Mesenchymal stem cell (in vitro differentiated cells and primary cell): ENCODE measurements around the gene CCDC51.
A peak's percentile ranks its signal among the peaks of the same experiment; 100 is the strongest.

Experiments used
- DNase-seq: peaks from one replicate; pipeline ENCODE4 v3.0.0-alpha.2; 2013
- H2AFZ ChIP-seq: one replicate; pipeline ENCODE4 v1.6.1; 2013; ENCODE audit warnings: low read depth, mild to moderate bottlenecking, control low read depth, inconsistent platforms, low read length, moderate library complexity
- H2AK5ac ChIP-seq: 2 replicates; pipeline ENCODE4 v1.6.1; 2013; ENCODE audit warnings: low read length, moderate library complexity, mild to moderate bottlenecking, inconsistent platforms; ENCODE audit not compliant: severe bottlenecking
- H2BK120ac ChIP-seq: one replicate; pipeline ENCODE4 v1.6.1; 2013; ENCODE audit warnings: low read depth, mild to moderate bottlenecking, inconsistent platforms, low read length, moderate library complexity
- H2BK12ac ChIP-seq, 2 experiments: one replicate each; pipeline ENCODE4 v1.6.1; 2013; ENCODE audit warnings: inconsistent platforms in 2 of 2, low read length in 2 of 2, mild to moderate bottlenecking in 2 of 2, moderate library complexity in 2 of 2, control low read depth in 1 of 2
- H2BK15ac ChIP-seq: one replicate; pipeline ENCODE4 v1.6.1; 2013; ENCODE audit warnings: mild to moderate bottlenecking, low read depth, inconsistent platforms; ENCODE audit not compliant: poor library complexity, severe bottlenecking
- H2BK5ac ChIP-seq: 2 replicates; pipeline ENCODE4 v1.6.1; 2013; ENCODE audit warnings: low read depth, mild to moderate bottlenecking, low read length, control low read depth, inconsistent platforms; ENCODE audit not compliant: poor library complexity, severe bottlenecking
- H3K14ac ChIP-seq, 2 experiments: one replicate each; pipeline ENCODE4 v1.6.1; 2013; ENCODE audit warnings: inconsistent platforms in 2 of 2, low read length in 2 of 2, control low read depth in 1 of 2, mild to moderate bottlenecking in 1 of 2, moderate library complexity in 1 of 2
- H3K18ac ChIP-seq, 2 experiments: one replicate each; pipeline ENCODE4 v1.6.1; 2013; ENCODE audit warnings: inconsistent platforms in 2 of 2, low read length in 2 of 2, control low read depth in 1 of 2, low read depth in 1 of 2, mild to moderate bottlenecking in 1 of 2
- H3K23ac ChIP-seq, 2 experiments: one replicate each; pipeline ENCODE4 v1.6.1; 2013; ENCODE audit warnings: inconsistent platforms in 2 of 2, low read length in 2 of 2, mild to moderate bottlenecking in 2 of 2, moderate library complexity in 2 of 2, control low read depth in 1 of 2
- H3K27ac ChIP-seq: 2 replicates; pipeline ENCODE4 v1.5.1; 2013; ENCODE audit warnings: mild to moderate bottlenecking, moderate library complexity, low read length, control low read depth, inconsistent platforms; ENCODE audit not compliant: poor library complexity, severe bottlenecking
- H3K27me3 ChIP-seq, 2 experiments: 2 replicates each; pipeline versions ENCODE4 v1.6.1 to v1.7.0; 2013; ENCODE audit warnings: low read length in 2 of 2, mild to moderate bottlenecking in 2 of 2, moderate library complexity in 2 of 2, control low read depth in 1 of 2, inconsistent platforms in 1 of 2; ENCODE audit not compliant: control insufficient read depth in 1 of 2, insufficient read depth in 1 of 2
- H3K36me3 ChIP-seq, 2 experiments: 2 replicates each; pipeline versions ENCODE4 v1.6.1 to v1.7.0; 2013; ENCODE audit warnings: low read length in 2 of 2, control low read depth in 1 of 2, inconsistent platforms in 1 of 2, low read depth in 1 of 2, mild to moderate bottlenecking in 1 of 2; ENCODE audit not compliant: insufficient read depth in 2 of 2, control insufficient read depth in 1 of 2
- H3K4ac ChIP-seq, 2 experiments: one replicate each; pipeline ENCODE4 v1.6.1; 2013; ENCODE audit warnings: inconsistent platforms in 2 of 2, low read length in 2 of 2, mild to moderate bottlenecking in 2 of 2, moderate library complexity in 2 of 2, control low read depth in 1 of 2, low read depth in 1 of 2
- H3K4me1 ChIP-seq: 2 replicates; pipeline ENCODE4 v1.6.1; 2013; ENCODE audit warnings: low read depth, low read length, control low read depth; ENCODE audit not compliant: control insufficient read depth, insufficient read depth
- H3K4me2 ChIP-seq: 2 replicates; pipeline ENCODE4 v1.6.1; 2013; ENCODE audit warnings: low read length, mild to moderate bottlenecking, inconsistent platforms; ENCODE audit not compliant: poor library complexity, severe bottlenecking
- H3K4me3 ChIP-seq, 2 experiments: 2 replicates each; pipeline versions ENCODE4 v1.5.1 to v1.7.0; 2013; ENCODE audit warnings: low read length in 2 of 2, mild to moderate bottlenecking in 2 of 2, control low read depth in 1 of 2, low read depth in 1 of 2; ENCODE audit not compliant: insufficient read depth in 1 of 2
- H3K79me1 ChIP-seq: replicated peaks from 2 replicates; pipeline ENCODE4 v1.6.1; 2013; ENCODE audit warnings: mild to moderate bottlenecking, control low read depth, low read length, inconsistent platforms; ENCODE audit not compliant: poor library complexity, severe bottlenecking
- H3K9ac ChIP-seq: 2 replicates; pipeline ENCODE4 v1.7.0; 2013; ENCODE audit warnings: mild to moderate bottlenecking, low read length, moderate library complexity
- H3K9me3 ChIP-seq: 2 replicates; pipeline ENCODE4 v1.7.0; 2013; ENCODE audit warnings: mild to moderate bottlenecking, low read length; ENCODE audit not compliant: control insufficient read depth
- H4K8ac ChIP-seq: one replicate; pipeline ENCODE4 v1.6.1; 2013; ENCODE audit warnings: inconsistent platforms, mild to moderate bottlenecking, low read length, moderate library complexity
- H4K91ac ChIP-seq: one replicate; pipeline ENCODE4 v1.6.1; 2013; ENCODE audit warnings: mild to moderate bottlenecking, low read length, inconsistent platforms
- WGBS: methylation state at CpG from one replicate; pipeline ENCODE4 v1.1.7; 2013; ENCODE audit warnings: mixed read lengths; 5-methylcytosine and 5-hydroxymethylcytosine counted together

CCDC51 gene

DNA sequence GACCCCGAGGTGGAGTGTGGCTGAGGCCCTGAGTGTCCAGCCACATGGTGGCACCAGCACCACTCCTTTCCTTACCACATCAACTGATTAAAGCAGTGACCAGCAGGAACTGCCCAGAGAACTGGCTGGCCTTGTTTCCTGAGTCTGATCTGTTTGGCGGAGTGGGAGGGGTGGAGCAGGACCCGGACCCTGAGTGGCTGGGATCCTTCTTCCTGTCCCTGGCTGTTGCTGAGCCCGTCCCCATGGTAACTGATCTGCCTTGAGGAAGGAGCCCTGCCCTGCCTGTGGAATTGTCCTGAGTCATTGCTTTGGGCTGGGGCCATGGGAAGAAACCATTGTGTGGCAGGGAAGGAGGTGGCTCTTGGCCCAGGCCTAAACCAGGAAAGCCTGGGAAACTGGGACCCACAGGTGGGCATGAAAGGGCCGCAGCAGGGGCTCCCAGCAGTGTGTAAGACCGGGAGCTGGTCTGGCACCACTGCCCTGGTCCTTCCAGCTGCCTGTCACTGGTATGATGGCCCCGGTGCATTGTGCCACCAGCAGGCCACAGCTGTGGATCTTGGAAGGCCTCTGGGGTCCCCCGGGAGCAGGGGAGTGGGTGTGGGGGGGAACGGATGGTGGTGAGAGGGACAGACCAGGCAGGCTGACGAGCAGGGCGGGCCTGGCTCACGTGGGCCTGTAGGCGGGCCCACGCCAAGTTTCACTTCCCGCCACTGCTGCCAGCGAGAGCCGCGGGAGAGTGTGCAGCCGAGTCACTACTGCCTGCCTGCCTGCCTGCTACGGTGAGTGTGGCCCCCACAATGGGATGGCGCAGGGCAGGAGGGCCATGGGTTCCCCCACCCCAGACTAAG is 25.8 kb upstream of the CCDC51 start:
- peak overlapping the region; percentile 95 for H2BK120ac ChIP-seq
- peak overlapping the region; percentile 91 for H3K27ac ChIP-seq
- H3K79me1 ChIP-seq, result peaks cover 13% of the 10 kb centered on the region
- peak overlapping the region in 1 of 2 experiments; percentile 90 for H3K14ac ChIP-seq
- H3K4me1 ChIP-seq, result peaks cover 27% of the 10 kb centered on the region
- peak overlapping the region; percentile 94 for H3K9ac ChIP-seq
- peak overlapping the region; percentile 92 to 97 for H3K4ac ChIP-seq
- H3K9me3 ChIP-seq, result no peaks in the 10 kb centered on the region
- peak overlapping the region; percentile 99 for H4K91ac ChIP-seq
- no peak overlapping the region for H3K23ac ChIP-seq
- no peak overlapping the region for H2BK5ac ChIP-seq
- peak overlapping the region; percentile 80 for H2BK15ac ChIP-seq
- peak overlapping the region in 1 of 2 experiments; percentile 88 for H3K4me3 ChIP-seq
- peak overlapping the region; percentile 89 for H2AK5ac ChIP-seq
- H3K4me2 ChIP-seq, result no peak overlapping the region
- peak overlapping the region; percentile 55 to 92 for H2BK12ac ChIP-seq
- WGBS, result 63% methylated on average over 19 of the region's 21 CpGs
- H2AFZ ChIP-seq, result no peak overlapping the region
- H3K36me3 ChIP-seq, result peaks cover 64 to 69% of the 10 kb centered on the region in 2 experiments
- peak; percentile 100 for DNase-seq
- H4K8ac ChIP-seq, result peak overlapping the region; percentile 98
- peak overlapping the region; percentile 60 to 96 for H3K18ac ChIP-seq
- no peaks in the 10 kb centered on the region for H3K27me3 ChIP-seq

DNA sequence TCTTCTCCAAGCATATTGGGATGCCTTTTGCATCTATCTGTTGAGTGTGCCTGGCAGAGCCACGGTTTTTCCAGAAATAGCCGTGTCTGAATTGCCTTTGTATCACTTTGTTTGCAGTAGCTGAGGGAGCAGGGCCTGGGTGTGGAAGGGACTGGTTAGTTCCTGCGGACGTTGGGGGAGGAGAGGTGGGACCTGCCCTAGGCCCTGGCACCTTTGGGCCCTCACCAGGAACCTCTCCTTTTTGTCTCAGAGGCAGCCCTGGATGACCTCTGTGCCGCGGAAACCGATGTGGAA is 25.3 kb upstream of the CCDC51 start:
- H3K4ac ChIP-seq, result peak overlapping the region in 1 of 2 experiments; percentile 13
- no peak overlapping the region for H3K4me2 ChIP-seq
- H2BK12ac ChIP-seq, result no peak overlapping the region
- H3K79me1 ChIP-seq, result peaks cover 13% of the 10 kb centered on the region
- H3K4me3 ChIP-seq, result no peak overlapping the region
- H3K9ac ChIP-seq, result peak overlapping the region; percentile 94
- H2BK5ac ChIP-seq, result no peak overlapping the region
- H3K27ac ChIP-seq, result peak overlapping the region; percentile 27
- H3K4me1 ChIP-seq, result peaks cover 24% of the 10 kb centered on the region
- no peak overlapping the region for H2BK15ac ChIP-seq
- H3K36me3 ChIP-seq, result peaks cover 66 to 68% of the 10 kb centered on the region in 2 experiments
- H2AFZ ChIP-seq, result no peak overlapping the region
- H4K91ac ChIP-seq, result peak overlapping the region; percentile 21
- WGBS, result 66% methylated on average over 4 of the region's 7 CpGs
- H4K8ac ChIP-seq, result no peak overlapping the region
- H2AK5ac ChIP-seq, result peak overlapping the region; percentile 6
- no peak overlapping the region for H2BK120ac ChIP-seq
- no peaks in the 10 kb centered on the region for H3K9me3 ChIP-seq
- no peak overlapping the region for H3K23ac ChIP-seq
- no peak for DNase-seq
- no peak overlapping the region for H3K14ac ChIP-seq
- H3K27me3 ChIP-seq, result no peaks in the 10 kb centered on the region
- peak overlapping the region in 1 of 2 experiments; percentile 9 for H3K18ac ChIP-seq

DNA sequence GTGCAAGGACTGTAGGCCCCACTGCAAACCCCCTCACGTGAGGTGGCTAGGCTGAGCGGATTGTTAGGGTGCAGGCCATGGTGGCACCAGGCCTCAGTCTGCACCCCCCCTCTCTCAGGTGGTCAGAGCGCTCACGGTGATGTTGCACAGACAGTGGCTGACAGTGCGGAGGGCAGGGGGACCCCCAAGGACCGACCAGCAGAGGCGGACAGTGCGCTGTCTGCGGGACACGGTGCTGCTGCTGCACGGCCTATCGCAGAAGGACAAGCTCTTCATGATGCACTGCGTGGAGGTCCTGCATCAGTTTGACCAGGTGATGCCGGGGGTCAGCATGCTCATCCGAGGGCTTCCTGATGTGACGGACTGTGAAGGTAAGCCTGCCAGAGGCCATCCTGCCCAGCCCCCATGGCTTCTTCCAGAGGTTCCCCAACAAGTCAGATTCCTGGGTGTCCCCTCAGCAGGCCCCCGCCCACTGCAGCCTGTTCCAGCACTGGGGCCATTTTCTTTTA is 24.8 kb upstream of the CCDC51 start:
- peak overlapping the region; percentile 54 for H4K91ac ChIP-seq
- H2BK12ac ChIP-seq, result no peak overlapping the region
- H2BK15ac ChIP-seq, result no peak overlapping the region
- no peak overlapping the region for H3K4me2 ChIP-seq
- H3K4ac ChIP-seq, result no peak overlapping the region
- peaks cover 22% of the 10 kb centered on the region for H3K4me1 ChIP-seq
- peaks cover 13% of the 10 kb centered on the region for H3K79me1 ChIP-seq
- no peak for DNase-seq
- H3K23ac ChIP-seq, result no peak overlapping the region
- no peak overlapping the region for H3K14ac ChIP-seq
- H3K18ac ChIP-seq, result peak overlapping the region in 1 of 2 experiments; percentile 9
- WGBS, result 94% methylated on average over 17 of the region's 17 CpGs
- no peak overlapping the region for H3K4me3 ChIP-seq
- no peaks in the 10 kb centered on the region for H3K9me3 ChIP-seq
- peaks cover 66 to 68% of the 10 kb centered on the region in 2 experiments for H3K36me3 ChIP-seq
- no peak overlapping the region for H3K27ac ChIP-seq
- H3K9ac ChIP-seq, result peak overlapping the region; percentile 94
- no peaks in the 10 kb centered on the region for H3K27me3 ChIP-seq
- H4K8ac ChIP-seq, result peak overlapping the region; percentile 62
- no peak overlapping the region for H2AK5ac ChIP-seq
- H2BK5ac ChIP-seq, result no peak overlapping the region
- H2BK120ac ChIP-seq, result no peak overlapping the region
- no peak overlapping the region for H2AFZ ChIP-seq

DNA sequence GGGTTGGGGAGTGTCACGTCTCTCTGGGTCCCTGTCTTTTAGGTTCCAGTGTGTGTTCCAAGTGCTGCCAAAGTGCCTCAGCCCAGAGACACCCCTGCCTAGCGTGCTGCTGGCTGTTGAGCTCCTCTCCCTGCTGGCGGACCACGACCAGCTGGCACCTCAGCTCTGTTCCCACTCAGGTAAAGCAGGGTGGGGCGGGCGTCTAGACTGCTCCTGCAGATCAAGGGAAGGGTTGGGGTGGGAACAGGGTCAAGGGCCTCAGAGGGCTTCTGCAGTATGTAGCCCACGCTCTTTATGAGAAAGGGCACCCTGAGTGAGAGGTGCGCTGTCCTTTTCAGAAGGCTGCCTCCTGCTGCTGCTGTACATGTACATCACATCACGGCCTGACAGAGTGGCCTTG is 23.8 kb upstream of the CCDC51 start:
- no peak overlapping the region for H3K4me3 ChIP-seq
- H3K9me3 ChIP-seq, result no peaks in the 10 kb centered on the region
- WGBS, result 92% methylated on average over 9 of the region's 9 CpGs
- peaks cover 22% of the 10 kb centered on the region for H3K4me1 ChIP-seq
- H4K91ac ChIP-seq, result no peak overlapping the region
- H3K14ac ChIP-seq, result no peak overlapping the region
- H3K4ac ChIP-seq, result no peak overlapping the region
- no peaks in the 10 kb centered on the region for H3K27me3 ChIP-seq
- no peak overlapping the region for H2BK120ac ChIP-seq
- no peak overlapping the region for H3K27ac ChIP-seq
- H3K9ac ChIP-seq, result peak overlapping the region; percentile 14
- no peak overlapping the region for H2BK5ac ChIP-seq
- DNase-seq, result no peak
- H3K36me3 ChIP-seq, result peaks cover 64 to 66% of the 10 kb centered on the region in 2 experiments
- no peak overlapping the region for H3K4me2 ChIP-seq
- H2BK12ac ChIP-seq, result no peak overlapping the region
- no peak overlapping the region for H4K8ac ChIP-seq
- no peak overlapping the region for H3K23ac ChIP-seq
- no peak overlapping the region for H2AFZ ChIP-seq
- H2BK15ac ChIP-seq, result no peak overlapping the region
- peaks cover 10% of the 10 kb centered on the region for H3K79me1 ChIP-seq
- H3K18ac ChIP-seq, result no peak overlapping the region
- H2AK5ac ChIP-seq, result no peak overlapping the region
